GM08714 (cell line): ENCODE measurements around the gene GRIN2D.
A peak's percentile ranks its signal among the peaks of the same experiment; 100 is the strongest.

ENCODE experiments used
- H3K4me3 ChIP-seq: fragments of 200-500 bp; sonication (Bioruptor generic); 2 replicates; pipeline ENCODE4 v1.5.1; 2014; ENCODE audit warnings: mild to moderate bottlenecking, low read length, inconsistent platforms
- ZNF274 ChIP-seq: IDR thresholded peaks from 2 replicates; pipeline ENCODE4 v1.6.1; 2012; ENCODE audit warnings: mild to moderate bottlenecking, low read depth, low read length

GRIN2D gene

DNA sequence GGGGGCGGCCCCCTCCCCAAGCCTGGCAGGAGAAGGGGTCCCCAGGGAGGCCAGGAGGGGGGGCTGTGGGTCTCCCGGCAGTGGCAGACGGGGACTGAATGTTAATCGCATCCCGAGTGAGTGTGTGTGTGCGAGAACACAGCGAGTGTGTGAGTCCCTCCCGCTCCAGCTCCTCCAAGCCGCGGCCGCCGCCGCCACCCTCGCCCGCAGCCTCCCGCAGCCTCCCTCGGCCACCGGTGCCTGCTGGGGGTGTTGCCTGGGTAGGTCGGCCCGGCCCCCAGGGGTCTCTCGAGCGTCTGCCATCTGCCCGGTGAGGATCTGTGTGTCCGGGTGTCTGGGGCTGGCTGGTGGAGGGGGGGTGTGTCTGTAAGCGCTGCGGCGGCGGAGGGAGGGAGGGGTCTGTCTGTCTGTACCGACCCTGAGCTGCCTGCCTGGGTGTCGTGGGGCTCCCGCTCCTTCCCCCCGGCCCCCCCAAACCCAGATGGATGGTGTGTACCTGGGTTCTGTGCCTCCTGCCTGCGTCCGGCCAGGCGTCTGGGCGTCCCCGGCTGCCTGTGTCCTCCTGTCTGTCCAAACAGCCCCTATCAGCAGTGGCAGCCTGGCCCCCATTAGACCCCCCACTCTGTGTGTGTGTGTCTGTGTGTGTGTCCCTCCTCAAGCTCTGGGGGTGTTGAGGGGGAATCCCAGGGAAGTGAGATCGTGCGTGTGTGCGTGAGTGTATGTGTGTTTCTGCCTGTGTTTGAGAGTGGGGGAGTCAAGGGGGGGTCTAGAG, at the start of gene GRIN2D:
Gene GRIN2D, plus strand, starts transcription at position 110 of the 772 bp plus-strand sequence. CDS start 4,725 bp downstream, outside the sequence.
- TF ChIP-seq ZNF274: no peak
- no peak within 1 kb of the TSS for H3K4me3 ChIP-seq

DNA sequence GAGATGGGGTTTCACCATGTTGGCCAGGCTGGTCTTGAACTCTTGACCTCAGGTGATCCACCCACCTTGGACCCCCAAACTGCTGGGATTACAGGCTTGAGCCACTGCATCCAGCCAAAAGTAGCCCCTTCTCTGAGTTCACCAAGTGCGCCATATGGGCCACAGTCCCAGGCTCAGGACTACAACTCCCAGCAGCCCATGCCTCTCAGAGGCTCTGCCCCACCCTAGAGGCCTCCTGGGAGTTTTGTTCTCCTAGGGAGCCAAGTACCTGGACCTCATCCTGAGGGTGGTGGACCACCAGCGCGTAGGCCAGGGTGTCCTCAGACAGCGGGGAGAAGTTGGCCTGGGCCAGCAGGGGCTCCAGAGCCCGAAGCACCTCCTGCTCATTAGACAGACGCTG, 48.6 kb upstream of the GRIN2D start:
- no peak overlapping the region for H3K4me3 ChIP-seq
- TF ChIP-seq ZNF274: no peak

DNA sequence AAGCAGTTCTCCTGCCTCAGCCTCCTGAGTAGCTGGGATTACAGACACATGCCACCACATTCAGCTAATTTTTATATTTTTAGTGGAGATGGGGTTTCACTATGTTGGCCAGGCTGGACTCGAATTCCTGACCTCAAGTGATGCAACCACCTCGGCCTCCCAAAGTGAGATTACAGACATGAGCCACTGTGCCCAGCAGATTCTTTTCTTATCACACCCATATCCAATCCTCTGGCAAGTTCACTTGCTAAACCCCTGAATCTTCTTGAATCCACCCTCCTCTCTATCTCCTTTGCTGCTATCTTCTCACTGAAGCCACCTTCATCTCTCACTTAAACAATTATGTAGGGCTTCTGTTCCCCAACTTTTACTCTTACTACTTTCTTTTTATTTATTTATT, 47.3 kb upstream of the GRIN2D start:
- TF ChIP-seq ZNF274: no peak
- no peak overlapping the region for H3K4me3 ChIP-seq

DNA sequence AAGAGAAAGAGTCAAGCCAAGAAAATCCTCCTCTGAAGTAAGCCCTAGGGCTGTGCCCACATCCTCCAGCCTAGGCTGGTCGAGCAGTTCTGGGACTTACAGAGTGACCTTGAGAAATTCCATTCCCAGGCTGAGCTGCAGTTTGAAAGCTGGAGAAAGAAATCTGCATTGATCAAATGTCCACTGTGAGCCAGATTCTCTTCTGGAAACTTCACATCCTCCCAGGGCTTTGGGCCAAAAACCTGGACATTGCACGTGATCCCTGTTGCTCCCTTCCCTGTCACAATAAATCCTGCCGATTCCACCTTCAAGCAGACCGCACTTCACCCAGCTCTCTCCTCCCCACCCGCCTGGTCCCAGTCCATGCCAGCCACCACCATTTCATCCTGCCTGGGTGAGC, 45.4 kb upstream of the GRIN2D start:
- H3K4me3 ChIP-seq: no peak overlapping the region
- TF ChIP-seq ZNF274: no peak

DNA sequence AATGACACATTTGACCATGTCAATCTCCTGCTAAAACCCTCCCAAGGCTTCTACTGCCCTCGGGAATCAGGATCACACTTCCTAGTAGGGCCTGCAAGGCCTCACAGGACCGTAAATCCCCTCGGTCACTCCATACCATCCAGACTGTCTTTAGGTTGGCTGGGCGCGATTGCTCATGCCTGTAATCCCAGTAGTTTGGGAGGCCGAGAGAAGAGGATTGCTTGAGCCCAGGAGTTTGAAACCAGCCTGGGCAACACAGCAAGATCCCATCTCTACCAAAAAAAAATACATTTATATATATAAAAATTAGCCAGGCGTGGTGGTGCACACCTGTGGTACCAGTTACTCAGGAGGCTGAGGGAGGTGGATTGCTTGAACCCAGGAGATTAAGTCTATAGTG, 44.7 kb upstream of the GRIN2D start:
- no peak for TF ChIP-seq ZNF274
- no peak overlapping the region for H3K4me3 ChIP-seq

DNA sequence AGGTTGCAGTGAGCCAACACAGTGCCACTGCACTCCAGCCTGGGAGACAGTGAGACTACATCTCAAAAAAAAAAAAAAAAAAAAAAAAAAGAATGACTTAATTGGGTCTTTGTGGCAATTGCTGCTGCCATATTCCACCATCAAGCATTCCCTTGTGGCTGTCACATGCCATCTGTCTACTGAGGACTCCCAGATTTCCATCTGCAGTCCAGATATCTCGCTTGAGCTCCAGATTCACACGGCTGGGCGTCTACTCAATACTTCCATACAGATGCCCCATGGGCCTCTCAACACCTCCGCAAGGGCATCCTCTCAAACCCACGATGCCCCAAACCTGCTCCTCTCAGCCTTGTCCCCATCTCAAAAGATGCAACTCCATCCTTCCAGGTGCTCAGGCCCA, 42.6 kb upstream of the GRIN2D start:
- H3K4me3 ChIP-seq: no peak overlapping the region
- TF ChIP-seq ZNF274: no peak

DNA sequence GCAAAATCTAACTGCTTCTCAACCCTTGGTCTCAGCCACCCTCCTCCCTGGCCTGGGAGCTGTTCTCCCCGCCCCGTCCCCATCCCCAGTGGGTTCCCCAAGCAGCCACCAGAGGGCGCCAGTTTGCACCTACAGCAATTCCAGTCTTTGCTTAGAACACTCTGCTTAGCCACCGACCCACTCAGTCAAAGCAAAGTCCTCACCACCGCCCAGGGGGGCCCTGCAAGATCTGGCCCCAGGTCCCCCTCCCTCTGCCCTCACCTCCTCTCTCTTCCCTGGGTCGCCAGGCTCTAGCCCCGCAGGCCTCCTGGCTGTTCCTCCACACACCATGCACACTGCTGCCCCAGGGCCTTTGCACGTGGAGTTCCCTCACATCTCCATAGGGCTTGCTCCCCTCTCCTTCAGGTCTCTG, 42.1 kb upstream of the GRIN2D start:
- TF ChIP-seq ZNF274: no peak
- no peak overlapping the region for H3K4me3 ChIP-seq

DNA sequence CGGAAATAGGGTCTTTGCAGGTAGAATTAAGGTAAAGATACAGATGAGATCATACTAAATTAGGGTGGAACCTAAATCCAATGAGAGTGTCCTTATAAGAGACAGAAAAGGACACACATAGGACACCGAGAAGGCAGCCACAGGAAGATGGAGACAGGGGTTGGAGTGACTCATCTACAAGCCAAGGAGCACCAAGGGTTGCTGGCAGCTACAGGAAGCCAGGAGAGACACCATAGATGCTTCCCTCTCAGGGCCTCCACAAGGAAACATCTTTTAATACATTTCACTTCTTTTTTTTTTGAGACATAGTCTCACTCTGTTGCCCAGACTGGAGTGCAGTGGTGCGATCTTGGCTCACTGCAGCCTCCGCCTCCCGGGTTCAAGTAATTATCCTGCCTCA, 39.8 kb upstream of the GRIN2D start:
- no peak for TF ChIP-seq ZNF274
- H3K4me3 ChIP-seq: no peak overlapping the region

DNA sequence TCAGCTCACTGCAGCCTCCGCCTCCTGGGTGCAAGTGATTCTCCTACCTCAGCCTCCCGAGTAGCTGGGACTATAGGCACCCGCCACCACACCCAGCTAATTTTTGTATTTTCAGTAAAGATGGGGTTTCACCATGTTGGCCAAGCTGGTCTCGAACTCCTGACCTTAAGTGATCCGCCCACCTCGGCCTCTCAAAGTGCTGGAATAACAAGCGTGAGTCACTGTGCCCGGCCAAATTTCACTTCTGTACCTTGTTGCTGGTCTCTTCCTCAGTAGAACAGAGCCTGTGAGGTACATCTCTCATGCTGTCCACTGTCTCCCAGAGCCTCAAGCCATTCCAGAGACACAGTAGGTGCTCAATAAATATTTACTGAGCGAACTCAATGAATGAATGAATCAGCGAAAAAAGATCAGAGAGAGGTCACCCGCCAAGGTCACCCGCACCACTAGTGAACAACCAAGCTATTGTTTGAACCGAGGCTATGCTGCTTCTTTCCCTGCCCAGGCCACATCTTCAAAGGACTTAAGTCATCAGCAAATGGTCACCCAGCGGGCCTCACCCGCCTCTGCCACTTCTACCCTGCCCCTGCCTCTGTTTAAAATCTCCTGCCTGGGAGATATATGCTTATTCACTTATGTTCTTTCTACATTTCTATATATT, 39.0 kb upstream of the GRIN2D start:
- TF ChIP-seq ZNF274: no peak
- no peak overlapping the region for H3K4me3 ChIP-seq

DNA sequence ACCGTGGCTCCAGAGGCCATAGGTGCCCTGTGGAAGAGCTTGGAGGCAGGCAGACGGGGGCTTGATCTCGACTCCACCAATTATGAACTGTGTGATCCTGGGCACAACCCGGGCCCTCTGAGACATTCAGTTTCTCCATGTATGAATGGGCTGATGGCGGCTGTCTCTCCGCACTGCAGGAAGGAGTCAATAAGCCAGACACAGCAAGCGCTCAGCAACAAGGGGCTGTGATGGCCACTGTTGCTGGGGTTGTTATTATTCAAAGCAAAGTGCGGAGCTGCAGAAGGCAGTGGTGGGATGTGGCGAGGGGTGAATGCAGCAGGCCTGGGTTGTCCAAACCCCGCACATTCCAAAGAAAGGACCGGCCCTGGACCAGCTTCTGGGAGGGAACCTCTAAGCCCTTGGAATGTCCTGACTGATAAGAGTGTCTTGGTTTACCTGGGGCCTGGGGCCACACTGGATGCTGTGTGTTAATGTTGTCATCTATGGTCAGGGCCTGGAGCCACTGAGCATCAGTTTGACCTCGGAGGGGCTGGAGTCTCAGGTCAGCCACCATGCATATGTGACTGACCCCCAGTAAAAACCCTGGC, 38.0 kb upstream of the GRIN2D start:
- no peak overlapping the region for H3K4me3 ChIP-seq
- TF ChIP-seq ZNF274: no peak

DNA sequence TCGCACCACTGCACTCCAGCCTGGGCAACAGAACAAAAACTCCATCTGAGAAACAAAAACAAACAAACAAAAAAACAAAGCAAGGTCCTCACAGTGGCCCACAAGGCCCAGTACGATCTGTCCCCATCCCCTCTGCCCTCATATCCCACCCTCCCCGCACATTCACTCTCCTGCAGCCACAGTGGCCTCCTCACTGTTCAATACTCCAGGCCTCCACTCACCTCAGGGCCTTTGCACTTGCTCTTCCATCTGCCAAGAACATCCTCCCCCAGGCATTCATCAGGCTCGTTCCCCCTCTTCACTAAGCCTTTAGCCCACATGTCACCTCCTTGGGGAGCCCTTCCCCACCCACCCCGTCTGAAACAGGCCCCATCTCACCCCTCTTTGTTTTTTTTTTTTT, 34.3 kb upstream of the GRIN2D start:
- no peak for TF ChIP-seq ZNF274
- no peak overlapping the region for H3K4me3 ChIP-seq

DNA sequence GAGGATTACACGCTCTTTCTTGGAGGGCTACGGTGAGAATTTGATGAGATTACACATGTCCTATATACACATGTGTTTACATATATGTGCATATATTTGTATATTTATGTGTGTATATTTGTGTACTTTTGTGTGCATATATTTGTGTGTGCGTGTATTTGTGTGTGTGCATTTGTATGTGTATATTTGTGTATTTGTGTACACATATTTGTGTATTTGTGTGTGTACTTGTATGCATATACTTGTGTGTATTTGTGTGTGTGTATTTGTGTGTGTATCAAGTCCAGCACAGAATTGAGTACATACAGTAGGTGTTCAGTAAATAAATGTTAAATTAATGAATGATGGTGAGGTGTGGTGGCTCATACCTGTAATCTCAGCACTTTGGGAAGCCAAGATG, 31.6 kb upstream of the GRIN2D start:
- no peak for TF ChIP-seq ZNF274
- no peak overlapping the region for H3K4me3 ChIP-seq

DNA sequence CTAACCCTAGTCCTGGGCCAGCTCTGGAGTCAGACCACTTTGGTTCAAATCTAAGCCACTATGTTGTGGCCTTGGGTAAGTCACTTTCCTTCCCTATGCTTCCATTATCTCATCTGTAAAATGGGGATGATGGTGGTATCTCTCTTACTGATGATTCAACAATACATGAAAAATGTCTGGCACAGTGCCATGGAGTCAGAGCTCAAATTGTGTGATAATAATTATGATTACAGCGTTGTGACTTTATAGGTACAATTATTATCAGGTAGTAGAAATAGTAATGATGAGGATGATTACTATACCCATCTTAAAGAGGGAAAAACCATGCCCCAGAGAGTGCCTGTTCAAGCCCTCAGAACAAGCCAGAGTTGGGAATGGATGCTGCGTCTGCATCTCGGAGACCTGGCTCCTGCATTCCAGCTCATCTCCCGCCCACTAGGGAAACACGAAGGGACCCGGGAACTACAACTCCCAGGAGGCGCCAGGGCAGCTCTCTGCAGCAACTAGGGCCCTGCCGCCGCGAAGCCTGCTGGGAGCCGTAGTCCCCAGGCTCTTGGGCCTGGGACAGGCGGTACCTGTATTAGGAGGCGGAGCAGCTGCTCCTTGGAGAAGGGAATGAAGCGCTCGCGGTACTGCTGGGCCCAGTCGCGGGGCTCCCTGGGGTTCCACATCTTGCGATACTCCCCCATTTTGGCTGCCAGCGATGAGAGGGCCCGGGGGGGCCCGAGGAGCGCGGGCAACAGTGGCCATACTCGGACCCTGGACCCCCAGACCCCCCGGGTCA, 30.6 kb upstream of the GRIN2D start:
- peak overlapping the region; percentile 64; the same call in 1 of the 2 replicates for H3K4me3 ChIP-seq
- no peak for TF ChIP-seq ZNF274

DNA sequence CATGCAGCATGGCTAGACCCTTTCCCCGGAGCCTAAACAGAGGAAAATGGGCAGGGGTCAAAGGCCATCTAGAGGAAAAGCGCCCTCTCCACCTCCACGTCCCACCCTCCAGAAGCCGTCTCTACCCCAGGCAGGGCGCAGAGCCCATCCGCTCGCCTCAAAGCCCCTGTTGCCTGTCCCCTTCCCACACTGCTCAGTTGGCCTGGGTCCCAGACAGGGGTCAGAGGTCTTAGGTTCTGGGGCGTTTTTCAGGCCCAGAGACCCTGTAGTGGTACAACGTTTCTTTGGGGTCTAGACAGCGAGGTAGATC, 30.0 kb upstream of the GRIN2D start:
- no peak for TF ChIP-seq ZNF274
- H3K4me3 ChIP-seq: peak overlapping the region; percentile 64
